A673 (cell line): ENCODE results near the gene GMDS. TPM values are rescaled to one million over a fixed set of nuclear protein-coding genes. Genes with fewer than 3 reads are reported as not detected.

Source experiments
- BruUV-seq: library from RNA; stranded (reverse); fragments of 400-500 nt; replicated peaks from 2 replicates; lab custom pipeline; 2021; lab: Mats Ljungman, UMichigan
- CTCF ChIA-PET: fragments of 300-600 bp; sonication (Branson Sonifier 250); formaldehyde crosslinking; loops from one replicate; lab custom pipeline; 2022; ENCODE audit warnings: antibody characterized with exemption; lab: Charles Lee
- POLR2A ChIA-PET: fragments of 300-600 bp; sonication (Branson Sonifier 250); formaldehyde crosslinking; loops from one replicate; lab custom pipeline; 2022; ENCODE audit warnings: antibody characterized with exemption; ENCODE audit not compliant: low non-redundant PET; lab: Charles Lee
- DNase-seq: peaks from one replicate; pipeline ENCODE4 v3.0.0-alpha.2; 2015; ENCODE audit warnings: low spot score
- H3K27ac ChIP-seq: fragments of 200-600 bp; sonication (generic); 2 replicates; pipeline ENCODE4 v1.5.1; 2016; ENCODE audit warnings: mixed run types, low read depth, mild to moderate bottlenecking, mixed read lengths, antibody characterized with exemption, low read length; ENCODE audit not compliant: poor library complexity, severe bottlenecking
- H3K27me3 ChIP-seq: fragments of 200-600 bp; sonication (generic); replicated peaks from 2 replicates; pipeline ENCODE4 v1.6.1; 2017; ENCODE audit warnings: mixed run types, low read depth, mild to moderate bottlenecking, mixed read lengths, antibody characterized with exemption, low read length; ENCODE audit not compliant: insufficient read depth, poor library complexity
- H3K36me3 ChIP-seq: fragments of 200-600 bp; sonication (generic); 2 replicates; pipeline ENCODE4 v1.6.1; 2016; ENCODE audit warnings: mixed run types, mild to moderate bottlenecking, mixed read lengths, antibody characterized with exemption, low read length; ENCODE audit not compliant: insufficient read depth, poor library complexity, severe bottlenecking
- H3K4me1 ChIP-seq: fragments of 200-600 bp; sonication (generic); 2 replicates; pipeline ENCODE4 v1.6.1; 2017; ENCODE audit warnings: mixed run types, mild to moderate bottlenecking, mixed read lengths, antibody characterized with exemption, low read length; ENCODE audit not compliant: insufficient read depth, poor library complexity, severe bottlenecking
- H3K4me3 ChIP-seq: fragments of 200-600 bp; sonication (generic); 2 replicates; pipeline ENCODE4 v1.5.1; 2016; ENCODE audit warnings: low read depth, mixed run types, mild to moderate bottlenecking, mixed read lengths, low read length; ENCODE audit not compliant: poor library complexity, severe bottlenecking
- H3K9me3 ChIP-seq: fragments of 200-600 bp; sonication (generic); 2 replicates; pipeline ENCODE4 v1.6.1; 2016; ENCODE audit warnings: mixed run types, low read depth, mild to moderate bottlenecking, mixed read lengths, antibody characterized with exemption, low read length; ENCODE audit not compliant: poor library complexity, severe bottlenecking
- EZH2 ChIP-seq: fragments of 200-600 bp; sonication (generic); IDR thresholded peaks from 2 replicates; pipeline ENCODE4 v1.6.1; 2017; ENCODE audit warnings: borderline replicate concordance, low read depth, mild to moderate bottlenecking, mixed read lengths, antibody characterized with exemption, low read length; ENCODE audit not compliant: poor library complexity, severe bottlenecking
- intact Hi-C: fragments of 100-400 bp; cut with micrococcal nuclease; formaldehyde crosslinking; loops from one replicate; pipeline ENCODE4 v1.10.0; 2022; ENCODE audit not compliant: unreplicated experiment
- total RNA-seq: library from RNA; stranded (reverse); gene quantifications from 2 replicates; pipeline ENCODE4 v1.2.3, GENCODE V29; 2021
- TF ChIP-seq, protein P1 (sequence below): fragments of 300-800, 200-600 bp; sonication (generic); conservative IDR thresholded peaks from 2 replicates; pipeline ENCODE4 v1.5.1; 2017; ENCODE audit warnings: low read depth, mild to moderate bottlenecking, antibody characterized with exemption, low read length, moderate library complexity, mixed read lengths

Gene GMDS
- total RNA-seq, 1 experiment from 2014 or later, result 15.2 TPM

DNA sequence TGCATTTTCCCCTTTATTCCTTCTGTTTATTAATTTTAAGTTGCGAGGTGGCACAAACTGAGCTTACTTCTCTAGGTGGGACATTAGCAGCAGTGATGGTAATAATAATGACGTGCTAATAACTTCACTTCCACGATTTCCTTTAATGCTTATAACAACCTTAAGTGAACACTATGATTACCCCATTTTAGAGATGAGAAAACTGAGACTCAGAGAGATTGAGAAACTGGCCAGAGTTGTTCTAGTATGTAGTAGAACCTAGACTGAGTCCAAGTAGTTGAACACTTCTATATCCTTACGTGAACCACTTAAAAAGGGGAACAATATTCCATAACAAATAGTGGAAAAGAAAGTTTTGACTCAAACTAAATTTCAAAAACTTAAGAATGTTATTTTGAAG, 297.5 kb downstream of the GMDS start:
- BruUV-seq, result no TSS peak
- no peak overlapping the region for H3K27ac ChIP-seq
- CTCF ChIA-PET, result no interaction called here
- no peak for DNase-seq
- intact Hi-C loops, result no loop called here
- H3K4me1 ChIP-seq, result no peaks in the 10 kb centered on the region
- H3K9me3 ChIP-seq, result no peaks in the 10 kb centered on the region
- no peaks in the 10 kb centered on the region for H3K36me3 ChIP-seq
- TF ChIP-seq, protein P1, sequence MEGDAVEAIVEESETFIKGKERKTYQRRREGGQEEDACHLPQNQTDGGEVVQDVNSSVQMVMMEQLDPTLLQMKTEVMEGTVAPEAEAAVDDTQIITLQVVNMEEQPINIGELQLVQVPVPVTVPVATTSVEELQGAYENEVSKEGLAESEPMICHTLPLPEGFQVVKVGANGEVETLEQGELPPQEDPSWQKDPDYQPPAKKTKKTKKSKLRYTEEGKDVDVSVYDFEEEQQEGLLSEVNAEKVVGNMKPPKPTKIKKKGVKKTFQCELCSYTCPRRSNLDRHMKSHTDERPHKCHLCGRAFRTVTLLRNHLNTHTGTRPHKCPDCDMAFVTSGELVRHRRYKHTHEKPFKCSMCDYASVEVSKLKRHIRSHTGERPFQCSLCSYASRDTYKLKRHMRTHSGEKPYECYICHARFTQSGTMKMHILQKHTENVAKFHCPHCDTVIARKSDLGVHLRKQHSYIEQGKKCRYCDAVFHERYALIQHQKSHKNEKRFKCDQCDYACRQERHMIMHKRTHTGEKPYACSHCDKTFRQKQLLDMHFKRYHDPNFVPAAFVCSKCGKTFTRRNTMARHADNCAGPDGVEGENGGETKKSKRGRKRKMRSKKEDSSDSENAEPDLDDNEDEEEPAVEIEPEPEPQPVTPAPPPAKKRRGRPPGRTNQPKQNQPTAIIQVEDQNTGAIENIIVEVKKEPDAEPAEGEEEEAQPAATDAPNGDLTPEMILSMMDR, result no peak
- no peak for TF ChIP-seq EZH2
- H3K27me3 ChIP-seq, result no peaks in the 10 kb centered on the region
- no peak overlapping the region for H3K4me3 ChIP-seq
- POLR2A ChIA-PET, result no interaction called here

GRCh38 chr6:1946583-1946982, 298.8 kb downstream of the GMDS start:
- intact Hi-C loops, result no loop called here
- Histone ChIP-seq H3K36me3 (no peaks in the 10 kb centered on the region), H3K4me3 (no peak overlapping the region), H3K27ac (no peak overlapping the region), H3K9me3 (no peaks in the 10 kb centered on the region), H3K27me3 (no peaks in the 10 kb centered on the region), H3K4me1 (no peaks in the 10 kb centered on the region)
- CTCF ChIA-PET, result no interaction called here
- BruUV-seq, result no TSS peak
- POLR2A ChIA-PET, result interaction anchor here (0.5 kb wide), 1 partner anchor 9 kb away, joined by 3 read pairs; no protein-coding TSS in a partner anchor
- no peak for DNase-seq
- TF ChIP-seq, protein P1, result no peak
- no peak for TF ChIP-seq EZH2

DNA sequence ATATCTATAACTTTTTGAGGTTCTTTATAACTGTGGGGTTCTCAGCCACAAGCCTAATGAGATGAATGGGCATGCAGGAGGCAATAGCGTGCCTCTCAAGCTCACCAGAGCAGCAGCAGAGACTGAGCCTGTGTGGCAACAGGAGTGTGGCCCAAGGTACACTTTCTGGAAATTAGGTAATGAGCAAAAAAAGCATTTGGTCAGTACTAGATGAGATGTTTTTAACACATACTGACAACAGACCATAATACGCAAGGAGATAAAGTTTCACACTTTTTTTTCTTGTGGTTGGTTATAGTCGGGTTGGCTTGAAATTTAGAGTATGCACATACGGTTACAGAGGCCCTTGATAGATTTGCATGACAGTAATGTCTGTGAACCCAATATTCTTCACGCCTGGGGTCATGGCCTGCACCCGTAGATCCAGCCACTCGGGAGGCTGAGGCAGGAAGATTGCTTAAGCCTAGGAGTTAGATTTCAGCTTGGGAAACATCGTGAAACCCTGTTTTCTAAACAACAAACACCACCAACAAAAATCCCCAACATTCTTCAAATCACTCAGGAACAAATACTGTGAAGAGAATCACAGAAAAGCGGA, 300.1 kb downstream of the GMDS start:
- H3K36me3 ChIP-seq, result no peaks in the 10 kb centered on the region
- H3K27me3 ChIP-seq, result no peaks in the 10 kb centered on the region
- intact Hi-C loops, result no loop called here
- ChIA-PET POLR2A (no interaction called here), CTCF (no interaction called here)
- no peaks in the 10 kb centered on the region for H3K9me3 ChIP-seq
- no peak overlapping the region for H3K27ac ChIP-seq
- no peak for DNase-seq
- no TSS peak for BruUV-seq
- H3K4me3 ChIP-seq, result no peak overlapping the region
- H3K4me1 ChIP-seq, result no peaks in the 10 kb centered on the region
- no peak for TF ChIP-seq EZH2
- TF ChIP-seq, protein P1, result no peak
